ENCODE data around the gene SLC16A5. TPM values are rescaled to one million over a fixed set of nuclear protein-coding genes. Genes with fewer than 3 reads are reported as not detected.
"Not testable (repeated sequence)": the region's sequence is repeated elsewhere in the genome, so short reads cannot be mapped to it uniquely, and the experiment has no call there.

Gene SLC16A5
- 100 to 1,000 TPM in 1 of 4 donors, 10 to 100 TPM in 3; 41.1 to 101 (median 62.6) TPM for total RNA-seq

GRCh38 chr17:75087558-75088453 is at the start of gene SLC16A5:
Gene SLC16A5 (plus strand): TSS chr17:75087954. CDS start chr17:75093637, 5,683 bp downstream.
- DNase-seq (ENCODE audit: low spot score in 2 of 2): peak; percentile 84 to 98
- WGBS, 2 donors: 5 to 8% methylated on average over 29 to 47 of the region's 69 CpGs
- TF ChIP-seq CTCF (IDR thresholded peaks at IDR 0.05) (no peak), POLR2A (IDR thresholded peaks at IDR 0.05) (no peak)
- H3K4me3 ChIP-seq (ENCODE audit: low read depth, poor library complexity, severe bottlenecking): peak within 1 kb of the TSS; percentile 56
- intact Hi-C loops (cut with DNase I; ENCODE audit: low total_unique reads): no loop called here

- WGBS, 2 donors: 82 to 91% methylated on average over 5 of the region's 5 CpGs
- intact Hi-C loops (cut with DNase I; ENCODE audit: low total_unique reads): no loop called here
- H3K4me3 ChIP-seq (ENCODE audit: low read depth, poor library complexity, severe bottlenecking): no peak overlapping the region
- TF ChIP-seq CTCF (IDR thresholded peaks at IDR 0.05) (no peak), POLR2A (IDR thresholded peaks at IDR 0.05) (no peak)
- no peak for DNase-seq (ENCODE audit: low spot score in 2 of 2)
These were observed 48.5 kb upstream of the SLC16A5 start for GRCh38 chr17:75039238-75039637.

- intact Hi-C loops (cut with DNase I; ENCODE audit: low total_unique reads): no loop called here
These were observed 46.0 kb upstream of the SLC16A5 start for GRCh38 chr17:75041656-75042280.

GRCh38 chr17:75043789-75044188 is 44.0 kb upstream of the SLC16A5 start:
- H3K4me3 ChIP-seq (ENCODE audit: low read depth, poor library complexity, severe bottlenecking); intact Hi-C loops (cut with DNase I; ENCODE audit: low total_unique reads); DNase-seq (ENCODE audit: low spot score in 2 of 2): not testable (repeated sequence)
- 70 to 76% methylated on average over 5 of the region's 5 CpGs for WGBS, 2 donors

More at GRCh38 chr17:75041656-75042280, 46.0 kb upstream of the SLC16A5 start:
- TF ChIP-seq CTCF (IDR thresholded peaks at IDR 0.05): no peak
- TF ChIP-seq POLR2A (IDR thresholded peaks at IDR 0.05): no peak
- no peak overlapping the region for H3K4me3 ChIP-seq (ENCODE audit: low read depth, poor library complexity, severe bottlenecking)
- no peak for DNase-seq (ENCODE audit: low spot score in 2 of 2)
- 85 to 90% methylated on average over 12 of the region's 12 CpGs for WGBS, 2 donors

GRCh38 chr17:75044716-75045115 is 43.0 kb upstream of the SLC16A5 start:
- TF ChIP-seq CTCF (IDR thresholded peaks at IDR 0.05): no peak
- no peak for TF ChIP-seq POLR2A (IDR thresholded peaks at IDR 0.05)
- H3K4me3 ChIP-seq (ENCODE audit: low read depth, poor library complexity, severe bottlenecking): no peak overlapping the region
- 73 to 82% methylated on average over 7 of the region's 7 CpGs for WGBS, 2 donors
- intact Hi-C loops (cut with DNase I; ENCODE audit: low total_unique reads): no loop called here
- no peak for DNase-seq (ENCODE audit: low spot score in 2 of 2)

- H3K4me3 ChIP-seq (ENCODE audit: low read depth, poor library complexity, severe bottlenecking): peak overlapping the region; percentile 98
- 17 to 21% methylated on average over 25 of the region's 25 CpGs for WGBS, 2 donors
- intact Hi-C loops (cut with DNase I; ENCODE audit: low total_unique reads); DNase-seq (ENCODE audit: low spot score in 2 of 2): not testable (repeated sequence)
These were observed 41.8 kb upstream of the SLC16A5 start for GRCh38 chr17:75045946-75046406.
